Stomach smooth muscle (tissue), 2 donors: Measurements from ENCODE around the gene ETV4.

Source experiments
- H3K27ac ChIP-seq: one replicate; pipeline ENCODE4 v1.7.0; 2013; ENCODE audit warnings: mild to moderate bottlenecking, low read length, inconsistent platforms
- H3K27me3 ChIP-seq, 2 donors: one replicate each; pipeline ENCODE4 v1.7.0; 2013; ENCODE audit warnings: low read length in 2 of 2; ENCODE audit not compliant: insufficient read depth in 2 of 2, control insufficient read depth in 1 of 2
- H3K36me3 ChIP-seq, 2 donors: one replicate each; pipeline ENCODE4 v1.7.0; 2013; ENCODE audit warnings: low read length in 2 of 2; ENCODE audit not compliant: control insufficient read depth in 2 of 2, insufficient read depth in 2 of 2
- H3K4me1 ChIP-seq: one replicate; pipeline ENCODE4 v1.7.0; 2013; ENCODE audit warnings: low read length; ENCODE audit not compliant: control insufficient read depth, insufficient read depth
- H3K4me3 ChIP-seq, 2 donors: one replicate each; pipeline ENCODE4 v1.7.0; 2013; ENCODE audit warnings: low read length in 2 of 2
- H3K9ac ChIP-seq, 2 donors: one replicate each; pipeline ENCODE4 v1.7.0; 2013; ENCODE audit warnings: low read length in 2 of 2, mild to moderate bottlenecking in 1 of 2
- H3K9me3 ChIP-seq, 2 donors: one replicate each; pipeline ENCODE4 v1.7.0; 2013; ENCODE audit warnings: low read length in 2 of 2; ENCODE audit not compliant: control insufficient read depth in 2 of 2
- donor health status: healthy.
- donor health status: Pancreatic carcinoma.

ETV4 gene

DNA sequence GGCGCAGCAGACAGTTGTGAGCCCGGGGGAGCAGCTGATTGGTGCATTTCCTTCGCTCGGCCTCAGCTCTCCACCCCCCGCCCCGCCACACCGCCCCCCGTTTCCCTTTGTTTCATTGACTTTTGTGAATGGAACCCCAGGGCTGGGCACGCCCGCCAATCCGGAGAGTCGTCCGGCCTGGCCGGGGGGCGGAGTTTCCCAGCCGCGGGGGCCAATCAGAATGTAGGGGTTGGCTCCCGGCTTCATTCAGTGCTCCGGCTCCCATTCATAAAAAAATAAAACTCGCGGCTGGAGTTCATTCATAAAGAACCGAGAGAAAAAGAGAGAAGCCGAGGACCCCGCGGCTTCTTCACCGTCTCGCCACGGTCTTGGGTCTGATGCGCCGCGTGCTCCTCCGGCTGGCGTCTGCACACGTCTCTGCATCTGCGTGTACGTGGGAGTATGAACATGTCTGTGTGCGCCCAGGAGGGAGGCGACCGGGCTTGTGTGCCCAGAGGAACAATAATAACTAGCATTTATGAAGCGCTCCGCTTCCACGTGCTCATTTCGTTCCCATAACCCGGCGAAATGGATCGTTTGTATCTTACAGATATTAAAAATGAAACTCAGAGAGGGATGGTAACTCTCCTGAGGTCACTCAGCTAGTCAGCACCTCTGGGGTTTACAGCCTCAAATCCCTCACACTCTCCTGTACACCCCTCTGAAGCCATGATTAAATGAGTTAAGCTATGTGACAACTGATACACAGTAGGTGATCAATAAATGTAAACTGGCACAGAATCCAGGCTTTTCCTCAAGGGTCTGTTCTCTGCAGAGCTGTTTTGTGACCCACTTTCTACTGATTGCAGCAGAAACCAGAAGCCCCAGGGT, at the start of gene ETV4:
TSS of gene ETV4 (minus strand) at position 22 of the 870 bp plus-strand sequence. CDS start 723 bp downstream, outside the sequence.
- peaks cover 23 to 47% of the 10 kb centered on the region in 2 donors for H3K27me3 ChIP-seq

DNA sequence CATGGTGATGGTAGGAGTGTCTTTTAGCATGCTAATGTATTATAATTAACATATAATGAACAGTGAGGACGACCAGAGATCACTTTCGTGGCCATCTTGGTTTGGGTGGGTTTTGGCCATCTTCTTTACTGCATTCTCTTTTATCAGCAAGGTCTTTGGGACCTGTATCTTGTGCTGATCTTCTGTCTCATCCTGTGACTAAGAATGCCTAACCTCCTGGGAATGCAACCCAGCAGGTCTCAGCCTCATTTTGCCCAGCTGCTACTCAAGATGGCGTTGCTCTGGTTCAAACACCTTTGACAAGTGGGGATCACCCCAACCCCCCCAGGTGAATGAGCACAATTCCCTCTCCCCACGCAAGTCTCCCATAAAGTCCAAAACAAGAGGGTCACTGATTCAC, 49.3 kb upstream of the ETV4 start:
- H3K36me3 ChIP-seq: no peaks in the 10 kb centered on the region

More for the DNA sequence above, at the start of gene ETV4:
- Histone ChIP-seq H3K4me3 (peak within 1 kb of the TSS; percentile 62 to 74), H3K36me3 (no peaks in the 10 kb centered on the region), H3K9ac (no peak within 1 kb of the TSS), H3K27ac (no peak within 1 kb of the TSS), H3K4me1 (peaks cover 22% of the 10 kb centered on the region), H3K9me3 (no peaks in the 10 kb centered on the region)

DNA sequence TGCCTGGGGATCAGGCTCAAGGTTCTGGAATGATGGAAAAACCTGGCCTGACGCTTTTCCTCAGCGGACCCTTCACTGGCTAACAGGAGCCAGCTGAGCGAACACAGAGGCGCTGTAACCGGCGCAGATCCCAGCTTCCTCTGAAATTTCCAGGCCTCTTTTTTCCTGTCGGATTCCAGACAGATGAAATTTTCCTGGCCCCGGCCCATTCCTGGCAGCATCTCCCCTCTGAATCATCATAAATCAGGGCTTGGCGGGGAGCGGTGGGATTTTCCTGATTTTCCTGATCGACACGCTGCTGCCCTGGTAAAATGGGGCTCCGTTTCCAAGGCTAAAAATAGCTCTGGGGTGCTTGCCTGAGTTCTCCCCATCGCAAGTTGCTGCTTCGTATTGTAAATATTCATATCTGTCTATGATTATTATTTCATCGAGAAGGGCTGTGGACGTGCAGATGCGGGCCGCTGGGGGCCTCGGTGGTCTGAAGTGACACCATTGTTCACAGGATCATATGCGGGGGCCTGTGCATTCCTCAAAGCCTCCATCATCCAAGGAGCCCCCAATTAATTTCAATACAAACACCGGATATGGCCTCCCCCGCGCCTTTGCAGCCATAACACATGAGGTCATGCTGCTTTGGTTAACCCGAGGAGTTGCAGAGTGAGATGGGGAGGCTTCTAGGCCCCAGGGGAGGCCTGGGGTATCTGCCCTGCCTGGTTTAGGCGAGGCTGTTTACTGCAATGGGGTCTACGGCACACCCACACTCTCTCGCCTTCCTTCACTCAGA, 45.8 kb upstream of the ETV4 start:
- peaks cover 13% of the 10 kb centered on the region for H3K4me1 ChIP-seq
- H3K9me3 ChIP-seq: no peaks in the 10 kb centered on the region
- H3K27ac ChIP-seq: peak overlapping the region; percentile 60
- H3K9ac ChIP-seq: peak overlapping the region; percentile 0 to 51
- no peaks in the 10 kb centered on the region for H3K36me3 ChIP-seq
- H3K4me3 ChIP-seq: peak overlapping the region; percentile 43 to 54
- no peaks in the 10 kb centered on the region for H3K27me3 ChIP-seq

More for the DNA sequence above, 49.3 kb upstream of the ETV4 start:
- no peak overlapping the region for H3K9ac ChIP-seq
- peaks cover 13% of the 10 kb centered on the region for H3K4me1 ChIP-seq
- H3K27ac ChIP-seq: no peak overlapping the region
- H3K9me3 ChIP-seq: no peaks in the 10 kb centered on the region
- H3K4me3 ChIP-seq: no peak overlapping the region
- no peaks in the 10 kb centered on the region for H3K27me3 ChIP-seq

DNA sequence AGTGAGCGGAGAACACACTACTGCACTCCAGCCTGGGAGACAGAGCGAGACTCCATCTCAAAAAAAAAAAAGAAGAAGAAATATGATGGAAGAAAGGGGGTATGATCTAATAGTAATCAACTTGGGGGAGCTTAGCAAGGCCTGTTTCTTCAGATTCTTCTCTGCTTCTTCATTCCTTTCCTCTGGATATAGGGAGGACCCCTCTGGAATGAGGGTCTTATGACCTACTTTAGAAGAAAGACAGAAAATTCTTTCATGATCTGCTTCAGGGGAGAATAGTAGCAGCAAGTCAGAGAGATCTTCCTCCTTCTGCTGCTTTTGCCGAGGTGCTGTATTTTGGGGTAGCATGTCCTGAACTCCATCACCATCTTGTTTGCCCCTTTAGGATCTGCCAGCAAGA, 44.9 kb upstream of the ETV4 start:
- H3K4me1 ChIP-seq: peaks cover 13% of the 10 kb centered on the region
- H3K9ac ChIP-seq: peak overlapping the region; percentile 0 to 51

DNA sequence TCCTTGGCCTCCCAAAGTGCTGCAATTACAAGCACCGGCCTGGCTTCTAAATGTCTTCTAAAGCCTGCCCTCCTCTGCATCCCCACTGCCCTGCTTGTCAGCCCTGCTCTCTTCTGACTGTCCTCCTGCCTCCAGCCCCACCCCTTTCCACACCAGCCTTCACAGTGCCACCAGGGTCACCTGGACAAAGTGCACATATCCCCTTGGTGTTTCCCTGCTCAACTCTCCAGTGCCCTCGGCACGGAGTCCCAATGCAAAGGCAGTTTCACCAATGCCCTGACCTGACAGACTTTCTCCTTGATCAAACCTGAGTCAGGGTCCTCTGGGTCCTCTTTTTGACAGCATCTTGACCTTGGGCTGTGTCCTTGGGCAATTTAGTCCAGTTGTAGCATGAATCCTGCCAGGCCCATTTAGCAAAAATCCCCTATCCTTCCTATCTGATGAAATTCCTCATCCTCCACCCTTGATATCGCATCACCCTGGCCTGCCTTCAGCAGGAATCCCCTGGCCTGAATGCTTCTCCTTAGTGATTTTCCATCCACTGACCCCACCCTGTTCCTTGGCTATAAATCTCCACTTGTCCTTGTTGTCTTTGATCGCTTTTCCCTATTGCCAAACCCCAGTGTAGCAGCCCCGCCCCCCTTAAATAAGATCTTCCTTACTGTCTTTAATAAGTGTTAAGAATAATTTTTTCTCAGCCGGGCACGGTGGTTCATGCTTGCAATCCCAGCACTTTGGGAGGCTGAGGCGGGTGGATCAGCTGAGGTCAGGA, 42.7 kb upstream of the ETV4 start:
- no peaks in the 10 kb centered on the region for H3K27me3 ChIP-seq
- no peak overlapping the region for H3K27ac ChIP-seq
- H3K9ac ChIP-seq: no peak overlapping the region
- H3K4me1 ChIP-seq: peaks cover 13% of the 10 kb centered on the region
- H3K4me3 ChIP-seq: no peak overlapping the region
- no peaks in the 10 kb centered on the region for H3K9me3 ChIP-seq
- no peaks in the 10 kb centered on the region for H3K36me3 ChIP-seq

More for the DNA sequence above, 44.9 kb upstream of the ETV4 start:
- no peaks in the 10 kb centered on the region for H3K36me3 ChIP-seq
- H3K27me3 ChIP-seq: no peaks in the 10 kb centered on the region
- peak overlapping the region; percentile 60 for H3K27ac ChIP-seq
- H3K9me3 ChIP-seq: no peaks in the 10 kb centered on the region
- H3K4me3 ChIP-seq: no peak overlapping the region

DNA sequence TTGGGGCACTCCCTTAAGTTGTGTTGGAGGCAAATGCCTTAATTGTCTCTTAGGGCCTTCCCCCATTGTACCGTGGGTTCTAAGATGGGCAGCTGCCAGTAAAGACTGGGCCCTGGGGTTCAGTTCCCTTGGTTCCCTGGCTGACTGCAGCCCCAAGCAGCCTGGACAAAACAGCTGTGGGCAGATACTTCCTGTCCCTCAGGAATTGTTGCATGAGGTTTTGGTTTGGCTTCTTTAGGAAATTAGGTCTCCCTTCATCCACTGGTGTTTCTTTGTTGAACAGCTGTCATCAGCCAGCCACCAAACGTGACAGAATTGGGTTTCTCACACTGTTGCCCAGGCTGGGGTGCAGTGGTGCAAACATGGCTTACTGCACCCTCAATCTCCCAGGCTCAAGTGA, 42.0 kb upstream of the ETV4 start:
- H3K9ac ChIP-seq: no peak overlapping the region
- H3K4me1 ChIP-seq: peaks cover 13% of the 10 kb centered on the region
- no peak overlapping the region for H3K4me3 ChIP-seq
- H3K27ac ChIP-seq: no peak overlapping the region
- H3K27me3 ChIP-seq: no peaks in the 10 kb centered on the region
- H3K9me3 ChIP-seq: no peaks in the 10 kb centered on the region
- H3K36me3 ChIP-seq: no peaks in the 10 kb centered on the region

DNA sequence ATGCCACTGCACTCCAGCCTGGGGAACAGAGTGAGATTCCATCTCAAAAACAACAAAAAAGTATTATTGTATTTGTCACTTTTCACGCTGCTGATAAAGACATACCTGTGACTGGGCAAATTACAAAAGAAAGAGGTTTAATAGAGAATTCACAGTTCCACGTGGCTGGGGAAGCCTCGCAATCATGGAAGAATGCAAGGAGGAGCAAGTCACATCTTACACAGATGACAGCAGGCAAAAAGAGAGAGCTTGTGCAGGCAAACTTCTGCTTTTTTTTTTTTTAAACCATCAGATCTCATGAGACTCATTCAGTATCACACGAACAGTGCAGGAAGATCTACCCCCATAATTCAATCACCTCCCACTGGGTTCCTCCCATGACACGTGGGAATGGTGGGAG, 41.5 kb upstream of the ETV4 start:
- H3K4me1 ChIP-seq: peaks cover 13% of the 10 kb centered on the region
- H3K27me3 ChIP-seq: peaks cover 0 to under 1% of the 10 kb centered on the region in 2 donors
- no peak overlapping the region for H3K4me3 ChIP-seq
- H3K36me3 ChIP-seq: no peaks in the 10 kb centered on the region
- no peak overlapping the region for H3K27ac ChIP-seq
- no peak overlapping the region for H3K9ac ChIP-seq
- no peaks in the 10 kb centered on the region for H3K9me3 ChIP-seq

DNA sequence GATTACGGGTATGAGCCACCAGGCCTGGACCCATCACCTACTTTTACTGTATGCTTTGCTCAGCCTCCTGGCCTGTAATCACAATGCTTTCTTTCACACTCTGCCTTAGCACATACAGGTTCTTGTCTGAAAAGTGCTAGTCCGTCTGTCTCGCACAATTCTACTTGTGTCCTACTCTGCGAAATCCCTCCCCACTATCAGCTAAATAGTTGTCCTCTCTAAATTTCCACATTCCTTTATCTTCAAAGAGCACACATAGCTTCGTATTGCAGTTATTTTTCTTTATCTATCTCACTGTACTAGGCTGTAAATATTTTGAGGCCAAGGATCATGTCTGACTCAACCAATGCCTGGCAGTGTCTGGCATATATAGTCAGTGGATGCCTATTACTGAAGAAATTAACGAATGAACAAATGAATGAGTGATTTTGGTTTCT, 38.5 kb upstream of the ETV4 start:
- no peak overlapping the region for H3K27ac ChIP-seq
- no peaks in the 10 kb centered on the region for H3K9me3 ChIP-seq
- H3K27me3 ChIP-seq: peaks cover 0 to 4% of the 10 kb centered on the region in 2 donors
- peaks cover 5% of the 10 kb centered on the region for H3K4me1 ChIP-seq
- H3K36me3 ChIP-seq: no peaks in the 10 kb centered on the region
- no peak overlapping the region for H3K9ac ChIP-seq
- no peak overlapping the region for H3K4me3 ChIP-seq

DNA sequence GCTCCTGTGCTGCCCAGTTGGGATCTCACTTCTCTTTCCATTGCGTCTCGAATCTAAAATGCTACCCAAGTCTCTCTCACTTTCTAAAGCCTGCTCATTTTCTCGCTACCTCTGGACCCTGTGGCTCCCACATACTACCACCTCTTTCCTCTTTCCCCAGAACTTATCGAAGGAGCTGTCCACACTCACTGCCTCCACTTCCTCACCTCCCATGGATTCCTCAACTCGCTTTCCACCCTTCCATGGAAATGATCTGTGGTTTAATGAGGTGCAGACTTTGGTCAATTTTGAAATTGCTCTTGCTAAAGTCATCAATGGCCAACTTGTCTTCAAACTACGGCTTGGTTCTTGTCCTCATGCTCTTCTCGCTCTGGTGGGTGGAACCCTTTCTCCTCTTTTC, 37.2 kb upstream of the ETV4 start:
- Histone ChIP-seq H3K9me3 (no peaks in the 10 kb centered on the region), H3K27me3 (peaks cover 5 to 7% of the 10 kb centered on the region in 2 donors), H3K4me3 (no peak overlapping the region), H3K27ac (no peak overlapping the region), H3K9ac (no peak overlapping the region), H3K4me1 (peaks cover 15% of the 10 kb centered on the region), H3K36me3 (no peaks in the 10 kb centered on the region)

DNA sequence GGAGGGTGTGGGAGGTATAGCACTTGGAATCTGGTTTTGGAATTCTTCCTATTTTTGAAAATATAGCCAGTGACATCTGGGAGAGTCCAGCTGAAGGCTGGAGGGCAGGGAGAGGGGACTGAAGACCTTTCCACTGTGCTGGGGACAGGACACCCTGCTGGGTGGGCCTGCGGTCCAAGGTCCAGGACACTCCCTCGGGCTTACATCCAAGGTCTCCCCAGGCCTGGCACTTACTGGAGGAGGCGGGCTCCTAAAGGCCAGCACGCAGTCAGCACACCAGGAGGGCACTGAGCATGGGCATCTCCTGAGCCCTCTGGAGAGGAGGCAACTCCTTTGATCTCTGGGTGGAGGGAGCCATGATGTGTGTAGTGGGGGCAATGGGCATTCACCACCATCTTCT, 35.5 kb upstream of the ETV4 start:
- no peaks in the 10 kb centered on the region for H3K36me3 ChIP-seq
- H3K27me3 ChIP-seq: peaks cover 5 to 7% of the 10 kb centered on the region in 2 donors
- H3K4me1 ChIP-seq: peaks cover 20% of the 10 kb centered on the region
- no peak overlapping the region for H3K9ac ChIP-seq
- H3K9me3 ChIP-seq: no peaks in the 10 kb centered on the region
- no peak overlapping the region for H3K27ac ChIP-seq
- no peak overlapping the region for H3K4me3 ChIP-seq
